ENCODE measurements around the gene POU2F2.

POU2F2 gene

DNA sequence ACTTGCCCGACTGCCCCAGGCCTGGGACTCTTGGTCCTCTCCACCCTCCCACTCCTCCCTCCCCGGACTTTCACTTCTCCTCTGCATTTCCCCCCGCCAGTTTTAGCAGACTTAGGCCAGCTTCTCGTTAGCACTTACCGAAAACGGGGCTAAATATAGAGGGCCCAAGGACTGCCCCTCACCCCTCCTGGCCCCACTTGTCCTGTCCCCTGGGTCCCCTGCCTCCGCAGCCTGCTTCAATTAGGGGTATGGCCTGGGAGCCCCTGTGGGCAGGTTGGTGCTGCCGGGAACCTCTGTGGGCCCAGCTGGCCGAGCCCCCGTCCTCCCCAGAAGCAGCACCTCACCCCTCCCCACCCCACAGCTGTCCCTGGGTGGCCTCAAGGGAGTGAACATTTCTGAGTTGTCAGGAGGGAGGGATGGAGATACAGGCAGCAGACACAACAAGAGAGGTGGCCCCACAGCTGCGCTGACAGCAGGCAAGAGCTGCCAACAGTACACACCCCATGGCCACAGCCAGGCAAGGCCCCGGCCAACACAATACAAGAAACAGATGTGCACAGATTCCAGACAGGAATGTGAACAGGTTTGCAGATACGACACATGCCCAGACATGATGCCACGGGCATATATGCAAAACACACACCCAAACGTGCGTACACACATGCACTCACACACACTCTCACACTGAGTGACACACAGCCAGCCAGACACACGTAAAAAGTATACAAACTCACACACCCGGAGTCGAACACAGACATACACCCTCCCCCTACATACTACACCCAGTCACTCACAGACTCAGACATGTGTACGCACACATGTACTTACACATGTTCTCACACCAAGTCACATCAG, 2.6 kb downstream of the POU2F2 start:
- no peaks in the 10 kb centered on the region for H3K36me3 ChIP-seq
- no peak overlapping the region for H3K27ac ChIP-seq
- H3K9me3 ChIP-seq = no peaks in the 10 kb centered on the region
- H3K27me3 ChIP-seq = peaks cover 56% of the 10 kb centered on the region
- peaks cover 21% of the 10 kb centered on the region in 2 experiments for H3K4me1 ChIP-seq (ENCODE audit: control insufficient read depth in 1 of 2, insufficient read depth in 1 of 2, low read depth in 1 of 2, low read length in 1 of 2)
- TF ChIP-seq, protein P1, sequence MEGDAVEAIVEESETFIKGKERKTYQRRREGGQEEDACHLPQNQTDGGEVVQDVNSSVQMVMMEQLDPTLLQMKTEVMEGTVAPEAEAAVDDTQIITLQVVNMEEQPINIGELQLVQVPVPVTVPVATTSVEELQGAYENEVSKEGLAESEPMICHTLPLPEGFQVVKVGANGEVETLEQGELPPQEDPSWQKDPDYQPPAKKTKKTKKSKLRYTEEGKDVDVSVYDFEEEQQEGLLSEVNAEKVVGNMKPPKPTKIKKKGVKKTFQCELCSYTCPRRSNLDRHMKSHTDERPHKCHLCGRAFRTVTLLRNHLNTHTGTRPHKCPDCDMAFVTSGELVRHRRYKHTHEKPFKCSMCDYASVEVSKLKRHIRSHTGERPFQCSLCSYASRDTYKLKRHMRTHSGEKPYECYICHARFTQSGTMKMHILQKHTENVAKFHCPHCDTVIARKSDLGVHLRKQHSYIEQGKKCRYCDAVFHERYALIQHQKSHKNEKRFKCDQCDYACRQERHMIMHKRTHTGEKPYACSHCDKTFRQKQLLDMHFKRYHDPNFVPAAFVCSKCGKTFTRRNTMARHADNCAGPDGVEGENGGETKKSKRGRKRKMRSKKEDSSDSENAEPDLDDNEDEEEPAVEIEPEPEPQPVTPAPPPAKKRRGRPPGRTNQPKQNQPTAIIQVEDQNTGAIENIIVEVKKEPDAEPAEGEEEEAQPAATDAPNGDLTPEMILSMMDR (IDR thresholded peaks at IDR 0.05) = no peak
- no peak overlapping the region for H3K4me3 ChIP-seq (ENCODE audit: low read depth in 1 of 2, low read length in 1 of 2)

DNA sequence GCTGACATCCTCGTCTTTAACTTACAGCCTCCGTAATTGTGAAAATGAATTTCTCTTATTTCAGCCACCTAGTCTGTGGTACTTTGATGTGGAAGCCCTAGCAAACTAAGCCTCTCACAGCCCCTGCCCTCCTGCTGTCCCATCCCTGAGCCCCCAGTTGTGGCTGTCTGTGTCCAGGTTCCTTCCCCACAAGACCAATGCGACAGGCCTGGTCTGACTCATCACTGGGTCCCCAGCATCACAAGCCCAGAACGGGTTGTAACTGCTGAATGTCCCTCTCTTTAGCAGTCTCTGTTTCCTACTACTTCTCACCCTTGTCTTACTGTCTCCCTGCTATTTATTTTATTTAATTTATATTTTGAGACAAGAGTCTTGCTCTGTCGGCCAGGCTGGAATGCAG, 5.7 kb downstream of the POU2F2 start:
- Histone ChIP-seq H3K4me1 (ENCODE audit: control insufficient read depth in 1 of 2, insufficient read depth in 1 of 2, low read depth in 1 of 2, low read length in 1 of 2) (peaks cover 3 to 4% of the 10 kb centered on the region in 2 experiments), H3K27ac (no peak overlapping the region), H3K9me3 (no peaks in the 10 kb centered on the region), H3K36me3 (no peaks in the 10 kb centered on the region), H3K4me3 (ENCODE audit: low read depth in 1 of 2, low read length in 1 of 2) (no peak overlapping the region), H3K27me3 (peaks cover 43% of the 10 kb centered on the region)
- TF ChIP-seq, protein P1 (IDR thresholded peaks at IDR 0.05) = no peak

DNA sequence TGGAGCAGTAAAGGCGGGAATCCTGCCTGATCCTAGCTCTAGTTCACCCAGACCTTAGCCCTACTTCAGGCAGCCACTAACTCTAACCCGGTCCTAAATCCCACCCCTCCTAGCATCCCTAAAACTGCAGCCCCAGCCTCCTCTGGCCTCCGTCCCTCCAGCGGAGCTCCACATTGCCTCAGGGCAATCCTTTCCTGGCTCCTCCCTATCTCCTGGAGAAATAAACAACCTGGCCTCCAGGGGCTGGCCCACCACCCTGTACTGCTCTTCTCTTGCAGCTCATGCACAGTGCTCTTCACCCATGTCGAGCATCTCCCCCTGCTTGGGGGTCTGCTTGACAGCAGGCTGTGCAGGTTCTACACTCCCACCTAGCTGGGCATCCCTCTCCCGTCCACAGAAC, 6.7 kb downstream of the POU2F2 start:
- Histone ChIP-seq H3K9me3 (no peaks in the 10 kb centered on the region), H3K4me1 (ENCODE audit: control insufficient read depth in 1 of 2, insufficient read depth in 1 of 2, low read depth in 1 of 2, low read length in 1 of 2) (peaks cover 6 to 11% of the 10 kb centered on the region in 2 experiments), H3K27ac (no peak overlapping the region), H3K4me3 (ENCODE audit: low read depth in 1 of 2, low read length in 1 of 2) (no peak overlapping the region), H3K27me3 (peaks cover 34% of the 10 kb centered on the region), H3K36me3 (no peaks in the 10 kb centered on the region)
- TF ChIP-seq, protein P1 (IDR thresholded peaks at IDR 0.05) = no peak

DNA sequence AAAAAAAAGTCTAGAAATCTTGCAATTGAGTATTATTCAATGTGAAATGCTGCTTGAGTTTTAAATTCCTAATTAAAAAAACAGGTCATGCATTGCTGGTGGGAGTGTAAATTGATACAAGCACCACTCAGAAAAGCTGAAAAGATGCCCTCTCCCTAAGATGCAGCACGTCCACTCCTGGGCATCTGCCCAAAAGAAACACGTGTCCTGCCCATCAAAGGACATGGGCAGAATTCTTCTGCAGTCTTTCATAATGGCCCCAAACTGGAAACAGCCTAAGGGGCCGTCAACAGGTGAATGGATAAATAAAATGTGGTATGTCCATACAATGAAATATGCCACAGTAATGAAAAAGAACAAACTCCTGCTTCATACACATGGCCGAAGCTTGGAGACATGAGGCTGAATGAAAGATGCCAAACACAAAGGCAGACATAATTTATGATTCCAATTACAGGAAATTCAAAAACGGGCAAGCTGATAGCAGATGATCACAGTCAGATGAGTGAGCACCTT, 7.8 kb downstream of the POU2F2 start:
- H3K27me3 ChIP-seq = peaks cover 23% of the 10 kb centered on the region
- no peak overlapping the region for H3K4me3 ChIP-seq (ENCODE audit: low read depth in 1 of 2, low read length in 1 of 2)
- H3K4me1 ChIP-seq (ENCODE audit: control insufficient read depth in 1 of 2, insufficient read depth in 1 of 2, low read depth in 1 of 2, low read length in 1 of 2) = peaks cover 6 to 11% of the 10 kb centered on the region in 2 experiments
- no peak overlapping the region for H3K27ac ChIP-seq
- TF ChIP-seq, protein P1 (IDR thresholded peaks at IDR 0.05) = no peak
- H3K36me3 ChIP-seq = no peaks in the 10 kb centered on the region
- H3K9me3 ChIP-seq = no peaks in the 10 kb centered on the region

DNA sequence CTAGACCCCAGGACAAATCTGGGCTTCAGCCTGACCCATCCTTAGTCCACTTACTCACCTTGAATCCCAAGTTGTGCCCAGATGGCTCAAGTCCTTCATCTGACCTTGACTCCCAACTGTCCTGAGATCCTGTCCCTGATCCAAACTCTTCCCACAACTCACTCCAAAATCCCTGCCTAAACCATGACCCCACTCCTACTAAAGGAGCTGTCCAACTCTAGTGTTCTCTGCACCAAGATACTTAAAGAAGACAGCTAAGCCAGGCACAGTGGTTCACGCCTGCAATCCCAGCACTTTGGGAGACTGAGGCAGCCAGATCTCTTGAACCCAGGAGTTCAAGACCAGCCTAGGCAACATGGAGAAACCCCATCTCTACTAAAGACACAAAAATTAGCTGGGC, 8.5 kb downstream of the POU2F2 start:
- Histone ChIP-seq H3K9me3 (no peaks in the 10 kb centered on the region), H3K4me1 (ENCODE audit: control insufficient read depth in 1 of 2, insufficient read depth in 1 of 2, low read depth in 1 of 2, low read length in 1 of 2) (peaks cover 6 to 11% of the 10 kb centered on the region in 2 experiments), H3K4me3 (ENCODE audit: low read depth in 1 of 2, low read length in 1 of 2) (no peak overlapping the region), H3K36me3 (no peaks in the 10 kb centered on the region), H3K27me3 (peaks cover 17% of the 10 kb centered on the region), H3K27ac (no peak overlapping the region)
- TF ChIP-seq, protein P1 (IDR thresholded peaks at IDR 0.05) = no peak

Measured in neutrophil (primary cell).